ENCODE data around the gene RPS6KA3.
"Not testable (repeated sequence)": the region's sequence is repeated elsewhere in the genome, so short reads cannot be mapped to it uniquely, and the experiment has no call there.

RPS6KA3 gene

GRCh38 chrX:20215565-20215964 is 51.1 kb downstream of the RPS6KA3 start:
- peak; percentile 3 for DNase-seq

- DNase-seq = no peak
Measured at GRCh38 chrX:20212486-20213089, 54.1 kb downstream of the RPS6KA3 start.

GRCh38 chrX:20211261-20211786 is 55.4 kb downstream of the RPS6KA3 start:
- no peak for DNase-seq

GRCh38 chrX:20205927-20206708 is 60.6 kb downstream of the RPS6KA3 start:
- no peak for DNase-seq

- DNase-seq = no peak
Measured at GRCh38 chrX:20204351-20204750, 62.4 kb downstream of the RPS6KA3 start.

- no peak for DNase-seq
Measured at GRCh38 chrX:20197641-20198210, 69.0 kb downstream of the RPS6KA3 start.

GRCh38 chrX:20189171-20189570 is 77.5 kb downstream of the RPS6KA3 start:
- no peak for DNase-seq

GRCh38 chrX:20181598-20182329 is 84.9 kb downstream of the RPS6KA3 start:
- no peak for DNase-seq

- DNase-seq = no peak
Measured at GRCh38 chrX:20177093-20177492, 89.6 kb downstream of the RPS6KA3 start.

GRCh38 chrX:20173856-20174255 is 92.9 kb downstream of the RPS6KA3 start:
- no peak for DNase-seq

- DNase-seq = no peak
Measured at GRCh38 chrX:20173313-20173712, 93.4 kb downstream of the RPS6KA3 start.

- DNase-seq = no peak
Measured at GRCh38 chrX:20171887-20172286, 94.8 kb downstream of the RPS6KA3 start.

- DNase-seq = not testable (repeated sequence)
Measured at GRCh38 chrX:20162516-20162915, 104.2 kb downstream of the RPS6KA3 start.

- DNase-seq = no peak
Measured at GRCh38 chrX:20159797-20160385, 106.8 kb downstream of the RPS6KA3 start.

- no peak for DNase-seq
Measured at GRCh38 chrX:20151689-20152088, 115.0 kb downstream of the RPS6KA3 start.

- no peak for DNase-seq
Measured at GRCh38 chrX:20149326-20149725, 117.4 kb downstream of the RPS6KA3 start.

- no peak for DNase-seq
Measured at GRCh38 chrX:20147561-20147960, 119.1 kb downstream of the RPS6KA3 start.

GRCh38 chrX:20144491-20144890 is 122.2 kb downstream of the RPS6KA3 start:
- no peak for DNase-seq

GRCh38 chrX:20143561-20143960 is 123.1 kb downstream of the RPS6KA3 start:
- DNase-seq = no peak

- DNase-seq = no peak
Measured at GRCh38 chrX:20143111-20143510, 123.6 kb downstream of the RPS6KA3 start.

GRCh38 chrX:20141281-20142220 is 125.2 kb downstream of the RPS6KA3 start, which contains the start of gene EIF1AX:
EIF1AX (minus strand) TSS chrX:20141838; CDS start chrX:20141640, 198 bp downstream.
- peak; percentile 92 for DNase-seq

- DNase-seq = no peak
Measured at GRCh38 chrX:20140420-20140819, 126.3 kb downstream of the RPS6KA3 start.

Data from NCI-H2171 (cell line).